Stimulated activated CD4-positive, alpha-beta T cell treated with anti-CD3 and anti-CD28 coated beads, Interleukin-1b, Interleukin-23, amount 100 ng/mL, for 24 hours (primary cell): ENCODE data around the gene CDKN3.

Experiments used
- DNase-seq, 4 experiments: peaks; one replicate each; pipeline ENCODE4 v3.0.0-alpha.2; 2020; ENCODE audit warnings: low read depth in 4 of 4, low spot score in 1 of 4

CDKN3 gene, protein sequence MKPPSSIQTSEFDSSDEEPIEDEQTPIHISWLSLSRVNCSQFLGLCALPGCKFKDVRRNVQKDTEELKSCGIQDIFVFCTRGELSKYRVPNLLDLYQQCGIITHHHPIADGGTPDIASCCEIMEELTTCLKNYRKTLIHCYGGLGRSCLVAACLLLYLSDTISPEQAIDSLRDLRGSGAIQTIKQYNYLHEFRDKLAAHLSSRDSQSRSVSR

DNA sequence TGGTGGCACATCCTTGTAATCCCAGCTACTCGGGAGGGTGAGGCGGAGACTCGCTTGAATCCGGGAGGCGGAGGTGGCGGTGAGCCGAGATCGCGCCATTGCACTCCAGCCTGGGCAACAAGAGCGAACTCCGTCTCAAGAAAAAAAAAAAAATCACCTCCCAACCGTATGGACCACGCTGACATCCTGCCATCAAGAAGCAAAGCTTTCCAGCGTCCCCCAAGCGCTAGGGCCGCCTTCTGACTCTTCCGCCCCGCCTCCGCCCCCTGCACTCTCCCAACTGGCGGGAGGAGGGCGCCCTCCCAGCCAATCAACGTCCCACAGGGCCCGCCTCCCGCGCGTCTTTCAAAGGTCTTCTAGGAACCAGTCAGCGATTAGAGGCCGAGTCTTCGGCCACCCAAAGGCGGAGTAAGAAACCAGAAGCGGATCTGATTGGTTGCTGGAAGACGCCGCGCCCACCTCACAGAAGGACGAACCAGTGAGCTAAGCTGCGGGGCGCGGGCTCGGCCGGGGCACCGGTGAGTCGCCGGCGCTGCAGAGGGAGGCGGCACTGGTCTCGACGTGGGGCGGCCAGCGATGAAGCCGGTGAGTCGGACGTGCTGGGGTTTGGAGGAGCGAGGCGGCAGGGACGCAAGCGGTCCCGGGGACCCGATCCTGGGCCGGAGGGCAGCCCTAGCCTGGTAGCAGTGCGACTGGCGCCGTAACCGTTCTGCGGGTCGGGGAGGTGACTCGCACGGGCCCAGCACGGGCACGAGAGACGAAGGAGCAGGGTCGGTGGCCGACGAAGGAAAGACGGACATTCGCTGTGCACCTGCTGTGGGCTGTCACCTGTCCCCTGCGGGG lies at the start of gene CDKN3:
Gene CDKN3 (plus strand): TSS at position 515 of the 843 bp plus-strand sequence. CDS start 62 bp downstream, at position 577.
- DNase-seq, result peak; percentile 83 to 96 (median 92)

DNA sequence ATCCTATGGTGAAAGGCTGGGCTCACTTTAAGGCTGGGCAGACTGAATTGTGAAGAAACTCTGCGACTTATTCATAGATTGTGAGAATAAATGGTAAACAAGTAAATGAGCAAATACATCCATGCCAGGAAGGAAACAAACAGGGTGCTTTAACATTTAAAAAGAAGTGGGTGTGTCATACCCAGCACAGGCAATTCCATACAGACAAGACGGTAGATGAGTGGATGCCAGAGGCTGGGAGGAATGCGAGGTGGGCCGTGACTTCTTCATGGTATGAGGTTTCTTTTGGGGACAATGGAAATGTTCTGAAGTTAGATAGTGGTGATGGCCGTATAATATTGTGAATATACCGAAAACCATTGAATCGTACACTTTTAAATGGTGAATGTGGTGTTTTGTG lies 49.8 kb upstream of the CDKN3 start:
- DNase-seq, result no peak

DNA sequence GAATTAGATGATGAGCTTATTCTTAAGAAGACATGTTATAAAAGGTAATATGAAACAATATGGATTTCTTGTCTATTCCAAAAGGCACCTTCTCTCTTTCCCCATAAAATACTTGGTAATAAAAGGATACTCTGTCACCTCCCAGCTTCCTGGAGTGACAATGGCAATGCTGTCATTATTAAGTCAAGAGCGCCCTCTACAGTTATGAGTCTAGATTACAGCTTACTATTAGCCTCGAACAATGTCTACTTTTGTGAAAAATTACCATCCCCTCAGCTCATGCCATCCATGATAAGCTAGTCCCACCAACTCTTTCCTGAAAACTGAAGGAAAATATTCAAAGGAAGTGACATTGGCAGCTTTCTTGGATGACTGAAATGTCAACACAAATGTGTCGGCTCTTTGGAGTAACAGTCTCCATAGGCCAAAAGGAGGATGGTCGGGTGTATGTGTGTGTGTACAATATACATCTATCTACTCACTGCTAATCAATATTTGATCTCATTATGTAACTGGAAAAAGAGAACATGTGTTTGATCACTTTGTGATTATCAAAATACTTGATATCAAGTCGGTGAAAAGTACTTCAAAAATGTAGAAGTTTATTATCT lies 48.7 kb upstream of the CDKN3 start:
- no peak for DNase-seq

DNA sequence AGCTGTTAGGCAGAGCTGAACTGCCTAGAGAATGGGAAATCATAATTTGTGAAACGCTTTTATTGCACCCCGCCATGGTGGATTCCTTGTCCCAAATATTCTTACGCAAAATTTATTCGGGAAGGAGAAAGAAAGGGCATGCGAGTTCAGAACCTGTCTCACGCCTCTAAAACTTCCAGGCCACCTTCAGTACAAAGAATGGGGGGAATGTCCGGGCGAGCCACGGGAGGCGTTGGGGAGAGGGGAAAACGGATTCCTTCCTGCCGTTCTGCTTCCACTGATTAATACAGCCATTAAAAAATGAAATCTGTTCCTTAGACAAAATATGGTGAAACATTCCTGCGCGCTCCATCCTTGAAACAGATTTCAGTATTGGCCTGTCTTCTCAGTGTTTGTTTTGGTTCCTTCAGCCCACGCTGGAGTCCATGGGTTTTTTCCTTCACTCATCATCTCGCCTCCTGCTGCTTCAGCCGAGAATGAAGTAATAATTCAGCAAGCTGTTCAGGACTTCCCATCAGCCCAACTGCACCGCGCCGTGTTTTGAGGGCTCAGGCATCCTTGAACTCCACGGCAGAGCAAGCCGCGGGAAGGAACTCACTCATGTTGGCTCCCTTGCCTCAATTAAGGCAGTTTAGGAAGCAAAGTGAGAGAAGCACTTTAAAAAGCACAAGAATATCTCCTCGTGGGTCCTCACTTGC lies 47.7 kb upstream of the CDKN3 start:
- DNase-seq, result no peak

DNA sequence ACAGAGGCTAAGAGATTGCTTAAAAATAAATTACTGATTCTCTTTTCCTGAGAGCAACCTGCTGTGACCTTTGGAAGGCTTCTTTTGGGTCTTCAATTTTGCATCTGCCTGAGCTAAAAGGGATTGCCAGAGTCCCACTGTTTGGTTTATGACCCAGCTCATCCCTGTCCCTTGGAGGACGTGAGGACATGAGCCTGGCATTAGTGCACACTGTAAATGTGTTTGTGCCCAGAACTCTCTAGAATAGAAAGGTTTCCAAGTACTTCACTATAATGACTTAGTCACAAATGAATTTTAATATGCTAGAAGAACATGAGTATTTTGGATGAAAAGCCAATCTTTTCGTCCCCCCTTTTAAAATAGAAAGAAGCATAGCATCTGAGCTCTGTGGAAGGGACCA lies 47.1 kb upstream of the CDKN3 start:
- no peak for DNase-seq

DNA sequence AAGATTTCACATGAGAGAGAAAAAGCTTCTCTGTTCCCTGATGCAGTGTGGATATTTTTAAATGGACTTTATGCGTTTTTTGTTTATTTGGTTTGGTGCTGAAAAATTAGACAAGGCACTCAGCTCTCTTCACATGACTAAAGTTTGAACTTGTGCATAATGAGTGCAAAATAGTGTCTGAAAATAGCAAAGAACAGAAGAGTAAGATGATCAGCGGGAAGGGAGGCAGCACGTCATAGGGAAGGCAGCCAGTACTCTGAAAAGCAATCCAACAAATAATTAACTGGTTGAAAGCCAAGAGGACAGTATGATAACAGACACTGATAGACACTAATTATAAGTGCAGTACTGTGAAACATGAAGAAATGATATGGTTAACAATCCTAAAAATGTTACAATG lies 46.6 kb upstream of the CDKN3 start:
- DNase-seq, result no peak

DNA sequence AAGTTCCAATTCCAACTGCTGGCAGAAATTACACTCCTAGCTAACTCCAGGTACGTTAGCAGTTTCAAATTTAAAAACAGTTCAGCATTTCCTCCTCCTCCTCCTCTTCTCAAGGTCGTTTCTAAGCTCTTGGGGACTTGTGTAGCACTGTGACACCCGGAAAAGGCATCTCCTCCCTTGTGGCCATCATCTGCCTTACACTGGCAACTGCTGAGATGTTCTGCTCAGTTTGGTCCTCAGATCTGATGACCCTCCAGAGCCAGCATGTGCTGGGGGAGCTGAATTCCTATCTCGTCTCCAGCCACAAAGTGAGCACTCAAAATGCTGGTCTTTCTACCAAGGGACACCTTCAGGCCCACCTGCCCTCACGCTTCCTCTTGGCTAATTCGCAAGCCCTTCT lies 43.5 kb upstream of the CDKN3 start:
- no peak for DNase-seq

DNA sequence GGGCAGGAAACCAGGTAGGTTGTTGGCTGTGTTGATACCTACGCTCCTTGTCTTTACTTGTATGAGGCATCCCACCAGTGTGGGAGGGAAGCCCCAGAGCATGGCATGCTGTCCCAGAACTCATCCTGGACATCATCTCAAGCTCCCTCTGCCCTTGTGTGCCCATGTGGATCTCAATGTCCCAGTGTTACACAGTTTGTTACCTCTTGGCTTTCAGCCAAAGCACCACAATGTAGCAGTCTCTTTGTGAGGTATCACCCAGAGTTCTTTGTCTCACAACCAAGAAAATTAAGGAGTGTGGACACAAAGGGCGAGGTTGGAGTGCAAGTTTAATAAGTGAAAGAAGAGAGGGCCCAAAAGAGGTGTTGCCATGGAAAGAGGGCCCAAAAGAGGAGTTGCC lies 43.1 kb upstream of the CDKN3 start:
- no peak for DNase-seq

DNA sequence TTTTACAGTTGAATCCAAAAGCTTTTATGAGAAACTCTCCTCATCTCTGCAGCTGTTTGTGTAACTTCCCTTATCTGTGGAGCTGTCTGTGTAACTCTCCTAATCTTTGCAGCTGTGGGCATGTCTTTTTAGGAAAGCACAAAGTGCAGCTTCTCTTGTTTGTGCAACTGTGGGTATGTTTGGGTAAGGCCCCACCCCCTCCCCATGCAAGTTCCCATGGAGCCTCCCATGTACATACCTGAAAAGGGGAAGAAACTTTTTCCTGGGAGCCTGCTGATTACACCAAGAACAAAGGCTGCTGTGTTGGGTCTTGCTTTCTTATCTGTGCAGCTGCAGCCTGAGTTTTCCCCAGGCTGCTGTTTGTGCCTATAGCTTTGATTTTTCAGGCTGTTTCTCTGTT lies 42.7 kb upstream of the CDKN3 start:
- DNase-seq, result no peak

DNA sequence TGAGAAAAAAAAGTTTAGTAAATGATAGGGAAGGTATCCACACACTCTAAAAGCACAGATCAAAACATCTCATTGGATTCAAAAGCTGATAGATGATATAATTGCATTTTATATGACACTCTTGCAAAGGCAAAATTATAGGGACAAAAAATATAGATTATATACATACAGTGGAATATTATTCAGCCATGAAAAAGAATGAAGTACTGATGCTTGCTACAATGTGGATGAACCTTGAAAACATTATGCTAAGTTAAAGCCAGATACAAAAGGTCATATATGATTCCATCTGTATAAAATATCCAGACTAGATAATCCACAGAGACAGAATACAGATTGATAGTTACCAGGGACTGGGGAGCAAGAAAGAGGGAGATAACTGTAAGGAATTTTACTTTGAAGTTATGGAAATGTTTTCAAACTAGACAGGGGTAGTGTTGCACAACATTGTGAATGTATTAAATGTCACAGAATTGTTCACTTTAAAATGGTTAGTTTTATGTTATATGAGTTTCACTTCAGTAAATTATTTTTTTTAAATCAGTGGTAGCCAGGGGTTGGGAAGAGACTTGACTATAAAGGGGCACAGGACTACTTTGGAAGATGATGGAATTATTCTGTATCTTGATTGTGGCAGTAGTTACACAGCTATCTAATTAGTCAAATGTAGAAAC lies 41.7 kb upstream of the CDKN3 start:
- DNase-seq, result no peak

DNA sequence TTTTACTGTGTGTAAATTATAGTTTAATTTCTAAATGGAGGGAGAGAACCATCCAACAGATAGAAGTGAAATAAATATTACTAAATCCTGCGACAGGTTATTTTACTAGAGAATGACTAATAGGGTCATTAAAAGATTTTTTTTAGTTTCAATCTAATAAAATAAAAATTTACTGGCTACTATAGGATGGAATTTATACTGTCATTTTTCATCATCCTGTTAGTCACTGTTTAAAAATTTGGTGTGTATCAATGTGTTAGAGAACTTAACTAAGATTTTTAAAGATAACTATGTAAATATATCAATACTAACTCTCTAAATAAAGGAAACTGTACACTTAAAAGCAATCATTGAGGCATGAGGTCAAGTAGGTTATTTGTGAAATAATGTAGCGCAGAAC lies 41.1 kb upstream of the CDKN3 start:
- DNase-seq, result no peak

DNA sequence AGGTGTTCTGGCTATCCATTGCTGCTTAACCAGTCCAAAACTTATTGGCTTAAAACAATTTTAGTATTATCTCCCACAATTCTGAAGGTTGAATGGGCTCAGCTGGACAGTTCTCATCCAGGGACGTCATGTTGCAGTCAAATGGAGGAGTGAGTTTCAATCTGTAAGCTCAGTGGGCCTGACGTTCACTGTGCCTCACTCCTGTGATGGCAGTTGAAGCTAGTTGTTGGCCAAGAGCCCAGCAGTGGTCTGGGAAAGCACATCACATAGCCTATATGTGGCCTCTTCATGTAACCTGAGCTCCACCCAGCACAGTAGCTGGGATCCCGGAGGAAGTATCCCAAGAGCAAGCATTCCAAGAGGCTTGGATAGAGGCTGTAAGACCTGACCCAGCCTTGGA lies 40.6 kb upstream of the CDKN3 start:
- no peak for DNase-seq

DNA sequence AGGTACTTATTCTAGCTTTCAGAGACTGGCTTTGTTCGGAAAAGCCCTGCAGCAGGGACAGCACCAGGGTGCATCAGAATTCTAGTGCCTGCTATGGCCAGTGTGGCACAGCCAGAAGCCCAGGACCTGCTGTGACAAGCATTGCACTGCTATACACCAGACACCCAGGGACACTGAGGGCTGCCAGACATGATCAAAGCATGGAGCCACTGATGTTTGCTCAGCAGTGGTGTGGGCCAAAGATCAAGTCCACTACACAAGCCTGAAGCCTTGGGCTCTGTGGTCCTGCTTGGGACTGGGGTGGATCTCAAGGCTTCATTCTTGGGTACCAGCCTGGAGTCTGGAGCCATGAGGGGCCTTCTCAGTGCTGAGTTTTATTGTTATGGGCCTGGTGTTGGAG lies 36.1 kb upstream of the CDKN3 start:
- no peak for DNase-seq

DNA sequence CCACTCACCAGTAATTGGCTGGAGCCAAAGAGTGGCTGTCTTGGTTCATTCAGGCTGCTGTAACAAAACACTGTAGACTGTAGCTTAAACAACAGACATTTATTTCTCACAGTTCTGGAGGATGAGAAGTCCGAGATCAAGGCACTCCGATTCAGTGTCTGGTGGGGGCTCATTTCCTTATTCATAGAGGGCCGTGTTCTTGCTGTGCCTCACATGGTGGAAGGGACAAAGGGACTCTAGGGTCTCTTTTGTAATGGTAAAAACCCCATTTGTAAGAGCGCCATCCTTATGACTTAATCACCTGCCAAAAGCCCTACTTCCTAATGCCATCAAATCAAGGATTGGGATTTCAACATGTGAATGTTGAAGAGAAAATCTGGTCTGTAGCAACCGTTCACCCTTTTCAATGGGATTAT lies 34.7 kb upstream of the CDKN3 start:
- no peak for DNase-seq

DNA sequence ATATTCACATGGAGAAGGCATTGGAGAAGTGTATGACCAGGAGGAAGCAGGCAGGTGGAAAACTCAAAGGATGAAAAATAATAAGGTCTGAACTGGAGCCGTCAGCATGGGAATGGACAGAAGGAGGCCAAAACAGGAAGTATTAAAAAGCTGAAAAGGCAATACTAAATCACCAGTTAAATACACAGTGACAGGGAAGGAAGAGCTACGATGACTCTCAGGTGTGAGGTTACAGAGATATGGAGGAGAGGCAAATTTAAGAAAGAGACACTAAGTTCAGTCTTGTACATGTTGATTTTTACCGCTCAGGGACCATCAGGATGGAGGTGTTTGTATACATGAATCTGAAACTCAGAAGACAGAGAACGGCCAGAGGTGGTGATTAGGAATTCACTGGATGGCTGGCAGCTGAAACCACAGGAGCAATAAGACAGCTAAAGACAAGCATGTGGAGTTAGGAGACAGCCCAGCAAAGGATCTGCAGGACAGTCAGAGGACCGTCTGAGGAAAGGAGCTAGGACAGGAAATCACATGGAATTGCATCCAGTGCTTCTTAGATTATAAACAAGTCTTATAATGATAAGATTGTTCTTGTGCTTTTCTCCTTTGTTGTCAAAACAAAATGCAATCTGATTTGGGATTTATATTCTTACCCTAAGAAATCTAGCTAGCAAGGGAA lies 33.9 kb upstream of the CDKN3 start:
- no peak for DNase-seq

DNA sequence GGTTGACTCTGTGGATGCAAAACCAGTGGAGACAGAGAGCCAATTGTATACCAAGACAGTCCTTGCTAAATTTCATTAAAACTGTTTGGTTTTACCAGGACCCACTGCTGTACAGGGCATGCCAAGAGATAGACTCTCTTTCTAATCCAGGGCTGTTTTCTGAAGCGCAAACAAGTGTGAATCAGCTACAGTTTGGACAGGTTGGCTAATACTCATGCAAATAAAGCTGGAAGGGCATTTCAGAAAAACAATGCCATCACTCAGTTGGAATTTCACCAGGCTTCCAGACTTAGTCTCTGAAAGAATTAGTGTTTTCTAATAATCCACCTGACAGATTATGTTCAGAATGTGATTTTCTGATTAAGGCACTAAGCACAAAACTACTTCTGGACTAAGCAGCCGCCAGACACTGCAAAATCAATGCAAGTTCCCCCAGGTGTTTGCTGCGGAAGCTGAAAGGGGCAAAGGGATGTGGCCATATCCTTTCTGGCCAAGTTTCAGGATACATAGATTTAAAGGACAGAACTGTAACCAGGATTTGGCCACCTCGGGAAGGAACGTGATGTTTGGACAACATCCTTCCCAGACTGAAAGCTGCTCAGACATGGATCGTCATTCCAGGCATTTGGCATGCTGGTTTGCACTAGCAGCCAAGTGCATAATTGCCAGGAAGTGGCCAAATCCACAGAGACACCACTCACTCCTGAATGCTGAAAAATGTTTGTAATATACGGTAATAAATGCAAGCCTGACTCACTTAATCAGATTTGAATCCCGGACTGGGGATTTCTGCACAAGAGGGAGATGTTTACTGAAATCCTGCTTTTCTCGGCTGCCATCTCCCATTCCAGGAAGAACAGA lies 32.0 kb upstream of the CDKN3 start:
- no peak for DNase-seq

DNA sequence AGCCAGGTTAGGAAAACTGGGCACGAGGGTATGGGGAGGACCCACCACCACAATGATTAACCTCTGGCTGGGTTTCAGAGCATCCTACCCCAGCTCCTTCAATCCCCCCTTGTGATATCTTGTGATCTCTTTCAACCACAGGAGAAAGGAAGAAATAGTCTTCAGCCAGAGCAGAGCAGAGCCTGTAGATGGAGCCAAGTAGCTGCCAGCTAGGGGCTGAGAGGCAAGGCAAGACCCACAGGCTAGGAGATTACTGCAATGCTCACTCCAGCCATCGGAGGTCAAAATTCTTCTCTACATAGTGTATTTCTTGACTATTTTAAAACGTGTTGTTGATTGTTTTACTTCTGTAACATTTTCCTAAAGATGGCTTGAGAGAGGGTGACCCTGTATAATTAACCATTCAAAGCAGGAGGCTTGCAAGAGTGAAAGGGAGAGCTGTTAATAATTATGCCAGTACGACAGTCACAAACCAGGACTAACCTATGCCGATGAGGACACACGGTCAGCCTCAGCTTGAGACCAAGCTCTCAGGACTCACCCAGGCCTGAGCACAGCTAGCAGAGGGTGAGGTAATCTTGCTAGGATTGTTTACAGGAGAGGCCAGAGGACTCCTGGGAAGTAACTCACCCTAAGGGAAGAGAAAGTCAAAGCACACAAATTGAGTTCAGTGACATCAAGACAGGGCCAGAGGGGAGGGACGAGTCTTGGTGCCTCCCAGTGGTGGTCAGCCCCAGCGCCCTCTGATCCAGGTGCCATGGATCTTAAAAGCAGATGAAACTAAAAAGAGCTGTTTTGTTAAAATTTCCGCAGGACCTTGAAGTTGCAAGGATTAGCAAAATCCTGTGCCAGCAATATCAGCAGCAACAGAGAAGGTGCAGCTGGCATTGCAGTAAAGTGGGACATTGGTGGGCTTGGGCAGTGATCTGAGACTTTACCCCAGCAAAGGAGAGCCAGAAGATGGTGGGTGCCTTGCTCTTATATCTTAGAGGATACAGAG lies 29.8 kb upstream of the CDKN3 start:
- no peak for DNase-seq

DNA sequence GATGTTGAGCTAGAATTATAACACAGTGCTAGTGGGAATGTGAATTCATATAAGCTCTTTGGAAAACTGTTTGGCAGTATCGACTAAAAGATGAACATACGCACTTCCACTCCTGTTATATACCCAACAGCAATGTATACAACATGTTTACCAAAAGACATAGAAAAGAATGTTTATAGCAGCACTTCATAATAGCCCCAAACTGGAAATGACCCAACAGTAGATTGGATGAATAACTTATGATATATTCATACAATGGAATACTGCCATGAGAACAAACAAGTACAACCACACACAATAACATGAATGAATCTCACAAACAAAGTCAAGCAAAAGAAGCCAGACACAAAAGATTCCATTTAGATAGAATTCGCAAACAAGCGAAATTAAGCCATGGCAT lies 28.5 kb upstream of the CDKN3 start:
- no peak for DNase-seq
